H9 (cell line): ENCODE data around the gene CHAF1A. TPM values are rescaled to one million over a fixed set of nuclear protein-coding genes. Genes with fewer than 3 reads are reported as not detected.

Experiments used
- DNase-seq: peaks from one replicate; pipeline ENCODE4 v3.0.0-alpha.2; 2017
- H2AFZ ChIP-seq: one replicate; pipeline ENCODE4 v1.6.1; 2013; ENCODE audit warnings: mild to moderate bottlenecking, low read length, control low read depth, moderate library complexity
- H2AK5ac ChIP-seq: 2 replicates; pipeline ENCODE4 v1.6.1; 2013; ENCODE audit warnings: low read length, control low read depth, mixed read lengths; ENCODE audit not compliant: insufficient read length
- H2BK120ac ChIP-seq: one replicate; pipeline ENCODE4 v1.6.1; 2013; ENCODE audit warnings: low read depth, mild to moderate bottlenecking, low read length, control low read depth, inconsistent platforms; ENCODE audit not compliant: poor library complexity, severe bottlenecking
- H2BK12ac ChIP-seq: 2 replicates; pipeline ENCODE4 v1.6.1; 2013; ENCODE audit warnings: low read length, control low read depth, mixed read lengths, low read depth; ENCODE audit not compliant: insufficient read length
- H2BK15ac ChIP-seq: 2 replicates; pipeline ENCODE4 v1.6.1; 2013; ENCODE audit warnings: low read depth, low read length, control low read depth
- H2BK20ac ChIP-seq: one replicate; pipeline ENCODE4 v1.6.1; 2013; ENCODE audit warnings: low read depth, mild to moderate bottlenecking, low read length, control low read depth, inconsistent platforms; ENCODE audit not compliant: poor library complexity, severe bottlenecking
- H2BK5ac ChIP-seq: 2 replicates; pipeline ENCODE4 v1.6.1; 2013; ENCODE audit warnings: low read length, control low read depth, mixed read lengths; ENCODE audit not compliant: insufficient read length
- H3K14ac ChIP-seq: 2 replicates; pipeline ENCODE4 v1.6.1; 2013; ENCODE audit warnings: low read length, control low read depth; ENCODE audit not compliant: insufficient read depth
- H3K18ac ChIP-seq: 2 replicates; pipeline ENCODE4 v1.6.1; 2013; ENCODE audit warnings: low read depth, mild to moderate bottlenecking, mixed read lengths, low read length, control low read depth; ENCODE audit not compliant: insufficient read length
- H3K23ac ChIP-seq: 2 replicates; pipeline ENCODE4 v1.6.1; 2013; ENCODE audit warnings: low read length, control low read depth, mixed read lengths, low read depth; ENCODE audit not compliant: insufficient read length
- H3K23me2 ChIP-seq: 2 replicates; pipeline ENCODE4 v1.6.1; 2013; ENCODE audit warnings: low read depth, mild to moderate bottlenecking, mixed read lengths, low read length, control low read depth; ENCODE audit not compliant: insufficient read length, poor library complexity, severe bottlenecking
- H3K27ac ChIP-seq: 2 replicates; pipeline ENCODE4 v1.5.1; 2013; ENCODE audit warnings: low read length, control low read depth, mixed read lengths, low read depth; ENCODE audit not compliant: insufficient read length
- H3K27me3 ChIP-seq: 2 replicates; pipeline ENCODE4 v1.6.1; 2013; ENCODE audit warnings: low read length, control low read depth, inconsistent platforms; ENCODE audit not compliant: insufficient read depth
- H3K4ac ChIP-seq: 2 replicates; pipeline ENCODE4 v1.6.1; 2013; ENCODE audit warnings: low read depth, mild to moderate bottlenecking, control low read depth, inconsistent platforms, low read length, moderate library complexity
- H3K4me1 ChIP-seq: 2 replicates; pipeline ENCODE4 v1.6.1; 2013; ENCODE audit warnings: low read length, control low read depth, inconsistent platforms; ENCODE audit not compliant: insufficient read depth
- H3K4me2 ChIP-seq: 2 replicates; pipeline ENCODE4 v1.6.1; 2013; ENCODE audit warnings: low read length, control low read depth, mixed read lengths; ENCODE audit not compliant: insufficient read length, insufficient read depth
- H3K56ac ChIP-seq: 2 replicates; pipeline ENCODE4 v1.6.1; 2013; ENCODE audit warnings: low read depth, mild to moderate bottlenecking, mixed read lengths, low read length, control low read depth; ENCODE audit not compliant: insufficient read length
- H3K79me1 ChIP-seq: 2 replicates; pipeline ENCODE4 v1.6.1; 2013; ENCODE audit warnings: low read depth, mild to moderate bottlenecking, moderate library complexity, low read length, control low read depth, inconsistent platforms; ENCODE audit not compliant: insufficient read depth, poor library complexity, severe bottlenecking
- H3K79me2 ChIP-seq: 2 replicates; pipeline ENCODE4 v1.6.1; 2013; ENCODE audit warnings: low read length, control low read depth, inconsistent platforms; ENCODE audit not compliant: insufficient read depth
- H3K9ac ChIP-seq: 2 replicates; pipeline ENCODE4 v1.6.1; 2013; ENCODE audit warnings: low read length, control low read depth, mixed read lengths; ENCODE audit not compliant: insufficient read length; ENCODE audit errors: extremely low read depth
- H3K9me3 ChIP-seq: one replicate; pipeline ENCODE4 v1.6.1; 2013; ENCODE audit warnings: low read depth, low read length, inconsistent platforms; ENCODE audit not compliant: control insufficient read depth
- H3T11ph ChIP-seq: one replicate; pipeline ENCODE4 v1.6.1; 2013; ENCODE audit warnings: mild to moderate bottlenecking, low read length, control low read depth, inconsistent platforms
- H4K20me1 ChIP-seq: one replicate; pipeline ENCODE4 v1.6.1; 2013; ENCODE audit not compliant: control insufficient read depth, insufficient read length, insufficient read depth
- H4K5ac ChIP-seq: 2 replicates; pipeline ENCODE4 v1.6.1; 2013; ENCODE audit warnings: low read depth, mild to moderate bottlenecking, mixed read lengths, low read length, control low read depth; ENCODE audit not compliant: insufficient read length
- H4K8ac ChIP-seq: replicated peaks from 2 replicates; pipeline ENCODE4 v1.6.1; 2013; ENCODE audit warnings: low read length, control low read depth, mixed read lengths, low read depth; ENCODE audit not compliant: insufficient read length
- H4K91ac ChIP-seq: 2 replicates; pipeline ENCODE4 v1.6.1; 2013; ENCODE audit warnings: low read depth, mild to moderate bottlenecking, moderate library complexity, mixed read lengths, low read length, control low read depth; ENCODE audit not compliant: insufficient read length
- H3K27ac Mint-ChIP-seq, 3 experiments: 2 replicates in 2 of 3; 3 replicates in 1 of 3; pipeline ENCODE4 v1.8.0; 2020 to 2021; ENCODE audit warnings: mixed read lengths in 3 of 3, mild to moderate bottlenecking in 1 of 3, moderate library complexity in 1 of 3
- H3K27me3 Mint-ChIP-seq: 2 replicates; pipeline ENCODE4 v1.8.0; 2021; ENCODE audit warnings: low read depth, mild to moderate bottlenecking, moderate library complexity, mixed read lengths
- H3K36me3 Mint-ChIP-seq, 3 experiments: 2 replicates in 2 of 3; 3 replicates in 1 of 3; pipeline ENCODE4 v1.8.0; 2020 to 2021; ENCODE audit warnings: low read depth in 3 of 3, mixed read lengths in 3 of 3; ENCODE audit not compliant: insufficient read depth in 1 of 3
- H3K4me1 Mint-ChIP-seq, 2 experiments: 2 replicates each; pipeline ENCODE4 v1.8.0; 2020; ENCODE audit warnings: mixed read lengths in 2 of 2
- H3K4me3 Mint-ChIP-seq, 2 experiments: 2 replicates in 1 of 2; 3 replicates in 1 of 2; pipeline ENCODE4 v1.8.0; 2020 to 2021; ENCODE audit warnings: mild to moderate bottlenecking in 2 of 2, mixed read lengths in 2 of 2, moderate library complexity in 1 of 2
- H3K9me3 Mint-ChIP-seq, 2 experiments: 2 replicates in 1 of 2; 3 replicates in 1 of 2; pipeline ENCODE4 v1.8.0; 2020; ENCODE audit warnings: mild to moderate bottlenecking in 2 of 2, mixed read lengths in 2 of 2, moderate library complexity in 1 of 2
- WGBS: extraction: QIAGEN DNeasy Blood & Tissue Kit; methylation state at CpG from one replicate; pipeline ENCODE4 v1.1.7; 2013; ENCODE audit warnings: missing lambda C conversion rate, low lambda C conversion rate, mixed read lengths; ENCODE audit not compliant: insufficient read length; ENCODE audit errors: extremely low coverage; 5-methylcytosine and 5-hydroxymethylcytosine counted together
- total RNA-seq: library from RNA; stranded (reverse); gene quantifications from 2 replicates; pipeline ENCODE4 v1.2.1, GENCODE V29; 2021
- TF ChIP-seq, protein P1 (sequence below): fragments of 200-600 bp; sonication (generic); conservative IDR thresholded peaks from 3 replicates; pipeline ENCODE4 v1.8.0; 2021; ENCODE audit warnings: antibody characterized with exemption, mild to moderate bottlenecking

CHAF1A gene
- total RNA-seq, 1 experiment from 2014 or later, result 143 TPM

- no CpG with 5 or more reads among the region's 23 CpGs for WGBS
- H3K14ac ChIP-seq, result no peak overlapping the region
- no peaks in the 10 kb centered on the region; the same call in 1 of the 2 replicates for H3K4me1 ChIP-seq
- Mint-ChIP-seq H3K4me3 (no peak overlapping the region), H3K4me1 (peaks cover 7 to 11% of the 10 kb centered on the region in 2 experiments; a peak in 3 of 4 replicates), H3K27ac (no peak overlapping the region), H3K27me3 (peaks cover 4% of the 10 kb centered on the region), H3K9me3 (no peaks in the 10 kb centered on the region; a peak in 1 of 5 replicates), H3K36me3 (peaks cover 3 to 39% (median 22%) of the 10 kb centered on the region in 3 experiments; a peak in 6 of 7 replicates)
- H3T11ph ChIP-seq, result no peak overlapping the region
- no peaks in the 10 kb centered on the region for H3K79me1 ChIP-seq
- no peak overlapping the region for H2BK5ac ChIP-seq
- H4K5ac ChIP-seq, result no peak overlapping the region
- no peaks in the 10 kb centered on the region for H4K20me1 ChIP-seq
- H2AK5ac ChIP-seq, result no peak overlapping the region
- no peak overlapping the region for H2BK120ac ChIP-seq
- no peak overlapping the region for H3K23ac ChIP-seq
- H3K4me2 ChIP-seq, result no peak overlapping the region
- H3K4ac ChIP-seq, result no peak overlapping the region
- no peak overlapping the region for H4K8ac ChIP-seq
- no peak overlapping the region for H2BK12ac ChIP-seq
- H3K9me3 ChIP-seq, result no peaks in the 10 kb centered on the region
- no peaks in the 10 kb centered on the region for H3K79me2 ChIP-seq
- H3K9ac ChIP-seq, result no peak overlapping the region
- no peak overlapping the region for H3K18ac ChIP-seq
- no peak for DNase-seq
- no peaks in the 10 kb centered on the region for H3K23me2 ChIP-seq
- no peak overlapping the region for H3K56ac ChIP-seq
- H4K91ac ChIP-seq, result no peak overlapping the region
- no peak overlapping the region for H3K27ac ChIP-seq
- no peak overlapping the region for H2BK20ac ChIP-seq
- H2BK15ac ChIP-seq, result no peak overlapping the region
- H2AFZ ChIP-seq, result no peak overlapping the region
- no peaks in the 10 kb centered on the region for H3K27me3 ChIP-seq
- TF ChIP-seq, protein P1, sequence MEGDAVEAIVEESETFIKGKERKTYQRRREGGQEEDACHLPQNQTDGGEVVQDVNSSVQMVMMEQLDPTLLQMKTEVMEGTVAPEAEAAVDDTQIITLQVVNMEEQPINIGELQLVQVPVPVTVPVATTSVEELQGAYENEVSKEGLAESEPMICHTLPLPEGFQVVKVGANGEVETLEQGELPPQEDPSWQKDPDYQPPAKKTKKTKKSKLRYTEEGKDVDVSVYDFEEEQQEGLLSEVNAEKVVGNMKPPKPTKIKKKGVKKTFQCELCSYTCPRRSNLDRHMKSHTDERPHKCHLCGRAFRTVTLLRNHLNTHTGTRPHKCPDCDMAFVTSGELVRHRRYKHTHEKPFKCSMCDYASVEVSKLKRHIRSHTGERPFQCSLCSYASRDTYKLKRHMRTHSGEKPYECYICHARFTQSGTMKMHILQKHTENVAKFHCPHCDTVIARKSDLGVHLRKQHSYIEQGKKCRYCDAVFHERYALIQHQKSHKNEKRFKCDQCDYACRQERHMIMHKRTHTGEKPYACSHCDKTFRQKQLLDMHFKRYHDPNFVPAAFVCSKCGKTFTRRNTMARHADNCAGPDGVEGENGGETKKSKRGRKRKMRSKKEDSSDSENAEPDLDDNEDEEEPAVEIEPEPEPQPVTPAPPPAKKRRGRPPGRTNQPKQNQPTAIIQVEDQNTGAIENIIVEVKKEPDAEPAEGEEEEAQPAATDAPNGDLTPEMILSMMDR, result no peak
Observed at GRCh38 chr19:4357095-4357797, 45.2 kb upstream of the CHAF1A start.
